HL-60/S4 (cell line): ENCODE measurements around the gene RNH1.

Experiments used
- in situ Hi-C: fragments of 300-500 bp; cut with MboI; formaldehyde crosslinking; loops from 2 replicates; pipeline ENCODE4 v1.14.3; 2022; ENCODE audit warnings: low sequenced_read_pairs

Gene RNH1

GRCh38 chr11:460331-461199 lies 46.5 kb downstream of the RNH1 start:
- in situ Hi-C loops: no loop called here

GRCh38 chr11:459511-460220 lies 47.4 kb downstream of the RNH1 start:
- in situ Hi-C loops: no loop called here

- in situ Hi-C loops: no loop called here
These were observed 49.8 kb downstream of the RNH1 start for GRCh38 chr11:457111-457760.

- in situ Hi-C loops: no loop called here
These were observed 50.5 kb downstream of the RNH1 start for GRCh38 chr11:456533-456932.

- in situ Hi-C loops: no loop called here
These were observed 51.4 kb downstream of the RNH1 start for GRCh38 chr11:455566-456147.

- in situ Hi-C loops: no loop called here
These were observed 52.1 kb downstream of the RNH1 start for GRCh38 chr11:454801-455565.

- in situ Hi-C loops: no loop called here
These were observed 53.0 kb downstream of the RNH1 start for GRCh38 chr11:454043-454442.

- in situ Hi-C loops: no loop called here
These were observed 53.5 kb downstream of the RNH1 start for GRCh38 chr11:453564-453963.

GRCh38 chr11:452916-453527 lies 54.0 kb downstream of the RNH1 start:
- in situ Hi-C loops: no loop called here

- in situ Hi-C loops: no loop called here
These were observed 54.8 kb downstream of the RNH1 start for GRCh38 chr11:452203-452744.

- in situ Hi-C loops: no loop called here
These were observed 55.3 kb downstream of the RNH1 start for GRCh38 chr11:451738-452137.

GRCh38 chr11:450809-451451 lies 56.1 kb downstream of the RNH1 start:
- in situ Hi-C loops: no loop called here

GRCh38 chr11:449889-450808 lies 56.9 kb downstream of the RNH1 start, which contains the start of gene PTDSS2:
TSS of gene PTDSS2 (plus strand) at chr11:450279. CDS start at chr11:450456, 177 bp downstream.
- in situ Hi-C loops: no loop called here

GRCh38 chr11:447923-448731 lies 58.9 kb downstream of the RNH1 start:
- in situ Hi-C loops: no loop called here

- in situ Hi-C loops: no loop called here
These were observed 60.2 kb downstream of the RNH1 start for GRCh38 chr11:446891-447290.

- in situ Hi-C loops: no loop called here
These were observed 61.1 kb downstream of the RNH1 start for GRCh38 chr11:445765-446588.
